Activated CD8-positive, alpha-beta memory T cell treated with anti-CD3 and anti-CD28 coated beads for 1 hour (primary cell): ENCODE measurements around the gene GPR85.
"Not testable (repeated sequence)": the region's sequence is repeated elsewhere in the genome, so short reads cannot be mapped to it uniquely, and the experiment has no call there.

Experiments
- DNase-seq, 2 donors: peaks; one replicate each; pipeline ENCODE4 v3.0.0-alpha.2; 2020; ENCODE audit warnings: low read depth in 1 of 2; ENCODE audit errors: extremely low read depth in 1 of 2

Gene GPR85

GRCh38 chr7:113084496-113085172 is 2.0 kb downstream of the GPR85 start:
- no peak for DNase-seq

- DNase-seq, result no peak
These were observed 2.7 kb downstream of the GPR85 start for GRCh38 chr7:113083816-113084495.

GRCh38 chr7:113083132-113083815 is 3.4 kb downstream of the GPR85 start:
- no peak for DNase-seq

GRCh38 chr7:113078331-113078730 is 8.3 kb downstream of the GPR85 start:
- DNase-seq, result no peak

GRCh38 chr7:113076703-113077102 is 9.9 kb downstream of the GPR85 start:
- DNase-seq, result no peak

- no peak for DNase-seq
These were observed 15.2 kb downstream of the GPR85 start for GRCh38 chr7:113071465-113071864.

GRCh38 chr7:113062499-113062898 is 24.1 kb downstream of the GPR85 start:
- no peak for DNase-seq

- no peak for DNase-seq
These were observed 26.5 kb downstream of the GPR85 start for GRCh38 chr7:113060100-113060499.

- DNase-seq, result no peak
These were observed 31.7 kb downstream of the GPR85 start for GRCh38 chr7:113054938-113055337.

GRCh38 chr7:113054272-113054671 is 32.4 kb downstream of the GPR85 start:
- DNase-seq, result not testable (repeated sequence)

GRCh38 chr7:113049221-113049620 is 37.4 kb downstream of the GPR85 start:
- not testable (repeated sequence) for DNase-seq

GRCh38 chr7:113046453-113046852 is 40.2 kb downstream of the GPR85 start:
- DNase-seq, result no peak

GRCh38 chr7:113045379-113045778 is 41.2 kb downstream of the GPR85 start:
- no peak for DNase-seq

- DNase-seq, result no peak
These were observed 42.2 kb downstream of the GPR85 start for GRCh38 chr7:113044394-113044793.

- no peak for DNase-seq
These were observed 45.8 kb downstream of the GPR85 start for GRCh38 chr7:113040849-113041248.

- DNase-seq, result no peak
These were observed 52.7 kb downstream of the GPR85 start for GRCh38 chr7:113033959-113034358.
